T-helper 1 cell treated with Interleukin-12 subunit alpha and Interleukin-12 subunit beta and Interleukin-4 antibody, amounts not matched to agents 30 μg/mL and 1 μg/mL, for 36 hours (primary cell): ENCODE measurements around the gene PILRA.

Source experiments
- H3K27ac Mint-ChIP-seq: one replicate; pipeline ENCODE4 v1.8.0; 2021; ENCODE audit warnings: mild to moderate bottlenecking, mixed read lengths
- H3K27me3 Mint-ChIP-seq: one replicate; pipeline ENCODE4 v1.8.0; 2021; ENCODE audit warnings: low read depth, mixed read lengths
- H3K36me3 Mint-ChIP-seq: one replicate; pipeline ENCODE4 v1.8.0; 2021; ENCODE audit warnings: low read depth, mixed read lengths
- H3K4me1 Mint-ChIP-seq: one replicate; pipeline ENCODE4 v1.8.0; 2021; ENCODE audit warnings: low read depth, mixed read lengths
- H3K4me3 Mint-ChIP-seq: one replicate; pipeline ENCODE4 v1.8.0; 2021; ENCODE audit warnings: mild to moderate bottlenecking, moderate library complexity, mixed read lengths
- H3K9me3 Mint-ChIP-seq: one replicate; pipeline ENCODE4 v1.8.0; 2021; ENCODE audit warnings: mixed read lengths

Gene PILRA

DNA sequence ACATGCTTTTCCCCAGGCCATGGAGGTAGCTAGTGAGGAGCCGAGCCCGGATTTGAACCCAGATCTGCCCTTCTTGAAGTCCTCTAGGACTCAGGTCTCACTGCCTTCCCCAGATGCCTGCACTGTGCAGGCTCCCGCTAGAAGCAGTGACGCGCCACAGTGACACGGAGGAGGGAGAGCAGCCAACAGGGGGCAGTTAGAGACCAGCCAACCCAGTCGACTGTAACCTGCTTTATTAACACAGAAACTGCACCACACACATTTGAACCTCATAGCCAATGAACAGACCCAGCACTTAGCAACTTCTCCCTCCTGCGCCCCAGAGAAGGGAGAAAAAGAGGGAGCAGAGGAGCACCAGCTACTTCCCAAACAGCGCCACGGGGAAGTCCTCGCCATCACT is 27.4 kb downstream of the PILRA start:
- H3K27me3 Mint-ChIP-seq, result peaks cover 63% of the 10 kb centered on the region
- H3K9me3 Mint-ChIP-seq, result no peaks in the 10 kb centered on the region
- H3K4me1 Mint-ChIP-seq, result peaks cover 19% of the 10 kb centered on the region
- H3K36me3 Mint-ChIP-seq, result no peaks in the 10 kb centered on the region
- no peak overlapping the region for H3K27ac Mint-ChIP-seq
- H3K4me3 Mint-ChIP-seq, result no peak overlapping the region

DNA sequence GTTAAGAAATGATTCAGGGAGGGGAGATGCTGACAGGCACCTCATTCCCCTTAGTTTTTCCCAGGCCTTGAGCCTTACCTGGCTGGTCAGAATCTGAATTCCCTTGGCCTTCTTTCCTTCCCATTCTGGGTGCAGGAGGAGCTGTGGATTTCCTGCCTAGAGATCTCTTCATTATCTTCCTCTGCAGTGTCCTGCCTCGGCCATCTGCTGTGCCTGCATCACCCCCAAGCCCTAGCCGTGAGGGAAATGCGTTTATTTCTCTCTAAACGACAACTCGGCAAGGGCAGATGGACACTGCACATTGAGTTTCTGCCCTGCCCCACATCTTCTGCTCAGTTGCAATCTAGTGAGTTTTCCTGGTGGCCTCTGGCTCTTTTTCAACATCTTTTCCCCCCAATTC is 28.5 kb downstream of the PILRA start:
- H3K36me3 Mint-ChIP-seq, result no peaks in the 10 kb centered on the region
- no peak overlapping the region for H3K4me3 Mint-ChIP-seq
- H3K9me3 Mint-ChIP-seq, result no peaks in the 10 kb centered on the region
- no peak overlapping the region for H3K27ac Mint-ChIP-seq
- H3K27me3 Mint-ChIP-seq, result peaks cover 61% of the 10 kb centered on the region
- H3K4me1 Mint-ChIP-seq, result peaks cover 14% of the 10 kb centered on the region

DNA sequence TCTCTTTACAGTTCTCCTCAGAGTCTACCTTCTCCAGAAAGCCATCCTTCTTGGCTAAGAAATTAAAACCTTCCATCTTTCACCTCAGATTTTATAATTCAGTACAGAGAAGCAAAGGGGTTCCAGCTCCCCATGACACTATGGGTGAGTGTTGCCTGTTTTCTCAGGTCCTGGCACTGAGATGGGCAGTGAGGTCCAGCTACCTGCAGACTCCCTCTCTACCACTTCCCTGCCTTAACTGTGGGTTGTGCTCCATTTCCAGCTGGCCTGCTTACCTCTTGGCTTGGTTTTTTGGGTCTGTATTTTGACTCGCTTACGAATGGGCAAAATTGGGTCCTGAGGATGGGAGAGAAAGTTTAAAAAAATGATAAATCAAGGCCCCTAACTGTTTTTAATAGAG is 29.0 kb downstream of the PILRA start:
- peaks cover 61% of the 10 kb centered on the region for H3K27me3 Mint-ChIP-seq
- no peak overlapping the region for H3K27ac Mint-ChIP-seq
- H3K36me3 Mint-ChIP-seq, result no peaks in the 10 kb centered on the region
- peaks cover 11% of the 10 kb centered on the region for H3K4me1 Mint-ChIP-seq
- H3K4me3 Mint-ChIP-seq, result no peak overlapping the region
- no peaks in the 10 kb centered on the region for H3K9me3 Mint-ChIP-seq

DNA sequence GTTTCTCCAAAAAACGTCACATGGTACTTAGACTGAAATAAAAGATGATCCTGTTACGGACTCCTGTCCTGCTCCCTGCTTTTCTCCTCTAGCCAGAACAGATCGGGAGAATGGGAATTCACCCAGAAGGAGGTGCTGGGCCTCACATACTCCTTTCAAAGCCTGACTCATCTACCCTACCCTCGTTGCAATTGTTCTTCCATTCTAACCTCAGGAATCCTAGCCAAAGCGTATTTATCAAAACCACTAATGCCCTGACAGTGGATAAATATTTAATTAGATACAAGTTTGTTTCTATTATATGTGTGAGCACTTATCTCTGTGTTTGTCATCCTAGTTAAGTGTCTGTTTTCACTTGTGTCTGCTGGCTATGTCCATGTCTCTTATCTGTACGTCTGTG is 33.5 kb downstream of the PILRA start:
- H3K27me3 Mint-ChIP-seq, result peaks cover 31% of the 10 kb centered on the region
- H3K9me3 Mint-ChIP-seq, result no peaks in the 10 kb centered on the region
- H3K4me1 Mint-ChIP-seq, result no peaks in the 10 kb centered on the region
- no peak overlapping the region for H3K4me3 Mint-ChIP-seq
- no peak overlapping the region for H3K27ac Mint-ChIP-seq
- H3K36me3 Mint-ChIP-seq, result no peaks in the 10 kb centered on the region

DNA sequence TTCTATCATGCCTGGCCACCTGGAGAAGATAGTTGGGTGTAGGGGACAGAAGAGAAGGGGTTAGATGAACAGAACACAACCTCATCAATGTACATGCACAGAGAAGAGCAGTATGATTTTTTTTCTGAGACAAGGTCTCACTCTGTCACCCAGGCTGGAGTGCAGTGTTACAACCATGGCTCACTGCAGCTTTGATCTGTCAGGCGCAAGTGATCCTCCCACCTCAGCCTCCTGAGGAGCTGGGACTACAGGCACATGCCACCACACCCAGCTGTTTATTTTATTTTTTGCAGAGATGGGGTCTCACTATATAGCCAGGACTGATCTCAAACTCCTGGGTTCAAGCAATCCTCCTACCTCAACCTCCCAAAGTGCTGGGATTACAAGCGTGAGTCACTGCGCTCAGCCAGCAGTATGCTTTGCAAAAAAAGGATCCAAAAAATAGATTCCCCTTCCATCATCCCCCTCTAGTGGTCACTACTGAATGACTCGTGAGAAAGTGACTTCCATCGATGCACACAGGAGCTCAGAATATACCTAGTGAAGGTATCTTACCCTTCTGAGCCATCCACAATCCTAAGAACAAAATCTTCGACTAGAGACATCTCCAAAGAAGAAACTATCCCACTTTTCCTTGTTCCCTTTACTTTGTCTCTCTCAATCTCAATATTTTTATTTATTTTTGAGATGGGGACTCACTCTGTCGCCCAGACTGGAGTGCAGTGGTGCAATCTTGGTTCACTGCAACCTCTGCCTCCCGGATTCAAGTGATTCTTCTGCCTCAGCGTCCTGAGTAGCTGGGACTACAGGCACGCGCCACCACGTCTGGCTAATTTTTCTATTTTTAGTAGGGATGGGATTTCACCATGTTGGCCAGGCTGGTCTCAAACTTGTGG is 34.2 kb downstream of the PILRA start:
- peaks cover 29% of the 10 kb centered on the region for H3K27me3 Mint-ChIP-seq
- no peaks in the 10 kb centered on the region for H3K36me3 Mint-ChIP-seq
- no peaks in the 10 kb centered on the region for H3K9me3 Mint-ChIP-seq
- no peak overlapping the region for H3K27ac Mint-ChIP-seq
- H3K4me1 Mint-ChIP-seq, result no peaks in the 10 kb centered on the region
- no peak overlapping the region for H3K4me3 Mint-ChIP-seq

DNA sequence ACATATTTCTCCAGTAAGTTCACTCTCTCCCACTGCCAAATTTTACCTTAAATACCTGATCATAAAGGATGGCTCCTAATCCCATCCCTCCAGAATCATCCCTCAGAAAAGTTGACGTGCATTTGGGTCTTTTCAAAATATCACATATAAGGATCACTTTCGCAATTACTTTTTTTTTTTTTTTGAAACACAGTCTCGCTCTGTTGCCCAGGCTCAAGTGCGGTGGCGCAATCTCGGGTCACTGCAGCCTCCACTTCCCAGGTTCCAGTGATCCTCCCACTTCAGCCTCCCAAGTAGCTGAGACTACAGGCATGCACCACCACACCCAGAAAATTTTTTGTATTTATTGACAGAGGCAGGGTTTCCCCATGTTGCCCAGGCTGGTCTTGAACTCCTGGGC is 37.8 kb downstream of the PILRA start:
- peaks cover 24% of the 10 kb centered on the region for H3K27me3 Mint-ChIP-seq
- H3K4me1 Mint-ChIP-seq, result peaks cover 6% of the 10 kb centered on the region
- H3K9me3 Mint-ChIP-seq, result no peaks in the 10 kb centered on the region
- H3K27ac Mint-ChIP-seq, result no peak overlapping the region
- H3K36me3 Mint-ChIP-seq, result no peaks in the 10 kb centered on the region
- H3K4me3 Mint-ChIP-seq, result no peak overlapping the region

DNA sequence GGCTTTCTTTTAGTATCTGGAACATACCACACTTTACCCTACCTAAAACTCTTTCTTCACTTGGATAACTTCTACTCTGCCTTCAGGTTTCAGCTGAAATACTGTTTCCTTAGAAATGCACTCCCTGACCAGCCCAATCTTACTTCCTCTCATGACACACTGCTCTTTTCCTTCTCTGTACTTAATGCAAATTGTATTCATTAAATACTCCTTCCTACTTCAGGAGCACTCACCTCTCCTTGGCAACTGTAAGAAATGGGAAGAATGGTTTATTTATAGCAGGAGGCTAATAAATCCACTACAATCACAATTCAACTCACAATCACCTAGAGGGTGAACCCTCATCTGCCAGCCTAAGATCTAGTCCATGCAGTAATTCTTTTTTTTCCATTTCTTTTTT is 40.1 kb downstream of the PILRA start:
- no peak overlapping the region for H3K27ac Mint-ChIP-seq
- no peak overlapping the region for H3K4me3 Mint-ChIP-seq

DNA sequence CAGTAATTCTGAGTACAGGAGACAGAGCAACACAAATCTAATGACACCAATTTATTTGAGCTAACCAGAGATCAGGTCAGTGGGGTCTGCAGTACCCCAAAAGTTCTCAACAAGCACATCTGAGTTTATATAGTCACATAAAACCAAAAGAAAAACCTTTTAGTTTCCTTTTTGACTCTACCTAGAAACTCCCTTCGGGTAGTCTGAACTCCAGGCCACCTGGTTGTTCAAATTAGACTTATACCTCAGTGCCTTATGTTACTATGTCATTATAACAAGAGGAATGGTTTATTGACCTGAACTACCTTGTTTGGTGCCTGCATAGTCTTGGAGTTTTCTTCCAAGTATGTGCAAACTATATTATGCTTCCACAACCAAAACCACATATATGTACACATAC is 40.6 kb downstream of the PILRA start:
- peaks cover 6% of the 10 kb centered on the region for H3K4me1 Mint-ChIP-seq
- H3K27me3 Mint-ChIP-seq, result peaks cover 16% of the 10 kb centered on the region
- no peak overlapping the region for H3K4me3 Mint-ChIP-seq
- H3K27ac Mint-ChIP-seq, result no peak overlapping the region
- H3K9me3 Mint-ChIP-seq, result no peaks in the 10 kb centered on the region
- no peaks in the 10 kb centered on the region for H3K36me3 Mint-ChIP-seq

More for the DNA sequence above, 40.1 kb downstream of the PILRA start:
- Mint-ChIP-seq H3K27me3 (peaks cover 16% of the 10 kb centered on the region), H3K9me3 (no peaks in the 10 kb centered on the region), H3K4me1 (peaks cover 6% of the 10 kb centered on the region), H3K36me3 (no peaks in the 10 kb centered on the region)

DNA sequence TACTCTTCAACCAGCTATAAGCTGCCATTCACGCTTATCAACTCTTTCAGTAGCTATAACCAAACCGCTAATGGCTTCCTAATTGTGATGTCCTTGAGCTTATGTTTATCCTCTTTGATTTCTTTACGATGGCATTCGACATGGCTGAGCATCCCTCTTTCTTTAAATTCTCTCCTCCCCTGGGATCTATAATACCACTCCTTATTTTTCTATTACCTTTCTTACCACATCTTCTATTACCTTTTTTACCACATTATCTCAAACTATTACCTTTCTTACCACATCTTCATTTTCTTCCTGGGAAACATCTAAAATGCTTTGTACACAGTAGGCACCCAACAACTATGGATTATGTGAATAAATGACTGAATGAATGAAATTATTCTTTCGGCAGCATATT is 42.2 kb downstream of the PILRA start:
- Mint-ChIP-seq H3K36me3 (no peaks in the 10 kb centered on the region), H3K27me3 (peaks cover 20% of the 10 kb centered on the region), H3K4me1 (peaks cover 6% of the 10 kb centered on the region), H3K9me3 (no peaks in the 10 kb centered on the region), H3K27ac (no peak overlapping the region), H3K4me3 (no peak overlapping the region)

DNA sequence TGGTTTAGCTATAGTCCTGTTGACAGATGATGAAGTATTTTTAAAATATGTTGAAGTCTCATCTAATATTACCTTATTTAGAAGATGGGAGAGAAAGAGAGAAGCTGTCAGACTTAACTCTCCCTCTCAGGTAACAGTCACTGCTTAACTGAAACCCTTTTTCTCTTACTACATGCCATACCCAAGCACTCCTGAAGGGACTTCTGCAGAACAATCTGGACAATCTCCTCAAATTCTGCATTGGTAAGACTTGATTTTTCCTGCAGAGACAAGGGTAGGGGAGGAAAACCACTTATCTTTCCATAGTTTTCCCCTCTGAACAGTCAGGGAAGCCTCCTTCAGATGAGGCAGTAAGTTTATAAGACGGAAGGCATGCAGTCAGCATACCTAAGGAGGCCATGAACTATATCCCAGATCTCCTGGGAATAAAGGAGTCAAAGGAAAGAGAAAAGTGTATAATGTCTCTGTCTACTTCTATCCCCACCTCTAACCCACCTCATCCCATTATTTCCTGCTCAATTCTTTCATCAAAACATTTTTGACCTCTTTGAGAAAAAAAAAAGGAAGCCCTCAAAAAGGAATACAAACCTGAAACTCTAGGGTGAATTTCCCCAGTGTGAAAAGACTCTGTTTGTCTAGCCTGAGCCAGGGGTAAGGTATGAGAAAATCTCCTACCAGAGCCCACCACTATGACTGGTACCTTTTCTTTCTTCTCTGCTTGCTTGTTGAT is 45.8 kb downstream of the PILRA start:
- Mint-ChIP-seq H3K9me3 (no peaks in the 10 kb centered on the region), H3K27ac (no peak overlapping the region), H3K36me3 (no peaks in the 10 kb centered on the region), H3K4me1 (no peaks in the 10 kb centered on the region), H3K4me3 (no peak overlapping the region), H3K27me3 (peaks cover 9% of the 10 kb centered on the region)

DNA sequence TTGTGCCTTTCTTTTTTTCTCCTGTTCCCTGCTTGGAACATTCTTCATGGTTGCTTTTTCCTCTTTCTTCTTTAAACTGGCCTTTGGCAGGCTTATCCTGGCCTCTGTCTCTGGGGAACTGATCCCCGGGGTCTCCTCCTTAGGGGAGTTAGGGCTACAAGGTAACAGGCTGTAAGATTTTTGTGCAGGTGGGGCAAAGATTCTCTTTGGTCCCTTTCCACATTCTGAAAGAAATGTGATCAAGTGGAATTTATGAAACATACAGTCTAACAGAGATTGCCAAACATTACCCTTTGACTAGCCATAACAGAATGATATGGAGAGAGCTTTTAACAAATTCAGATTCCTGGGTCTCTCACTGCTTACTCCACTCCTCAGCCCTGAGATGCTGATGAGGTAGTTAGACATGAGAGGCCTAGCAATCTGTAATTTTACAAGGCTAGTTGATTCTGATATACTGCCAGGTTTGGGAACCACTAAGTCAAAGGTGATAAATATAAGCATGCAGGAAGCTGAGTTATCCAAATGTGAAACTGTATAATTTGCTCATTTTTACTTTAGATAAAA is 46.5 kb downstream of the PILRA start:
- no peak overlapping the region for H3K4me3 Mint-ChIP-seq
- H3K27ac Mint-ChIP-seq, result no peak overlapping the region
- H3K27me3 Mint-ChIP-seq, result peaks cover 9% of the 10 kb centered on the region
- H3K4me1 Mint-ChIP-seq, result no peaks in the 10 kb centered on the region
- H3K36me3 Mint-ChIP-seq, result no peaks in the 10 kb centered on the region
- no peaks in the 10 kb centered on the region for H3K9me3 Mint-ChIP-seq

DNA sequence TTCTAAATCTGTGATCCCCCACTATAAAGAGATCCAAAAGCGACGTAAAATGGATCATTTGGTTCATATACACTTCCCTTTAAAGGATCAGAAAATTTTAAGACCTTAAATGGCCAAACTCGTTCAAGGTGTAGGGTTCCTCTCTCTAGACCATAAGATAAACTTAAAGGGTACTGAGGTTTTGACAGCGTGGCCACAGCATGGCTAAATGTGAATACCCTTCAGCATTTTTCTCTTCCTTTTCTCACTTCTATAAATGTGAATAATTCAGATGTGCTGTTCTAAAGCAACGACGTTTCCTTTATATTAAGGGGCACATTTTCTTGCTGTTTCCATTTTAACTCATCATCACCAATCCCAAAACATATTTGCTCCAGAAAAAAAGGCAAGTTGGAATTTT is 50.0 kb downstream of the PILRA start:
- Mint-ChIP-seq H3K4me3 (no peak overlapping the region), H3K4me1 (no peaks in the 10 kb centered on the region), H3K27ac (no peak overlapping the region), H3K9me3 (no peaks in the 10 kb centered on the region), H3K27me3 (peaks cover 8% of the 10 kb centered on the region), H3K36me3 (peaks cover 1% of the 10 kb centered on the region)

DNA sequence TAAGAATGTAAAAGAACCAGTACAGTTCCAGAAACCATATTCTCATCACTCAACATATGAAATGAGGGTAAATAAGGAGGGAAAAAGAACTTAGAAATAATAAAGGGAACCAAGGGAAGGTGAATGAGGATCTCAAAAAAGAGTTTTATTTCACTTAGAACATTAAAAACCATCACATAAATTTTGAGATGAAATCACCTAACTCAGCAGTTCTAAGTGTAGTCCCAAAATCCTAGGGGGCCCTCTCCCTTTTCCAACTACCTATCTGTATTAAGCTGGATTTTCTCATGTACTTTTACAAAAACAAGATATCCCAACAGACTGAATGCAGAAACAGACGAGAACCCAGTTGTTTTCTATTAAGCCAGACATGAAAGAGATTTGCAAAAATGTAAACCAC is 52.1 kb downstream of the PILRA start:
- Mint-ChIP-seq H3K36me3 (peaks cover 8% of the 10 kb centered on the region), H3K4me1 (peaks cover 6% of the 10 kb centered on the region), H3K4me3 (no peak overlapping the region), H3K9me3 (no peaks in the 10 kb centered on the region), H3K27ac (no peak overlapping the region), H3K27me3 (peaks cover 10% of the 10 kb centered on the region)

DNA sequence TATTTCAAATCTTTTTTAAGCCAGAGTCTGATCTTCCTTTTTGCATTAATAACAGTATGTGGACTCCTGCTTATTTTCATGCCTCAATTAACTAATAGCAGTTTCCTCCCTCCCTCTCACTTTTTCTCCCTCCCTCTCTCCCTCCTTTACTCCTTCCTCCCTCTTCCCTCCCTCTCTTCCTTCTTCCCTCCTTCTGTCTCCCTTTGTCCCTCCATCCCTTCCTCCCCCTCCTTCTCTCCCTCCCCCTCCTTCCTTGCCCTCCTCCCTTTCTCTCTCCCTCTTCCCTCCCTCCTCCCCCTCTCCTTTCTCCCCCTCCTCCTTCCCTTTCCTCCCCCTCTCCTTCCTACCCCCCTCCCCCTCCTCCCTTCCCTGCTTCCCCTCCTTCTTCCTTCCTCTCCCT is 53.2 kb downstream of the PILRA start:
- H3K4me1 Mint-ChIP-seq, result peaks cover 12% of the 10 kb centered on the region
- peaks cover 10% of the 10 kb centered on the region for H3K27me3 Mint-ChIP-seq
- no peak overlapping the region for H3K4me3 Mint-ChIP-seq
- H3K9me3 Mint-ChIP-seq, result no peaks in the 10 kb centered on the region
- peaks cover 11% of the 10 kb centered on the region for H3K36me3 Mint-ChIP-seq
- no peak overlapping the region for H3K27ac Mint-ChIP-seq

DNA sequence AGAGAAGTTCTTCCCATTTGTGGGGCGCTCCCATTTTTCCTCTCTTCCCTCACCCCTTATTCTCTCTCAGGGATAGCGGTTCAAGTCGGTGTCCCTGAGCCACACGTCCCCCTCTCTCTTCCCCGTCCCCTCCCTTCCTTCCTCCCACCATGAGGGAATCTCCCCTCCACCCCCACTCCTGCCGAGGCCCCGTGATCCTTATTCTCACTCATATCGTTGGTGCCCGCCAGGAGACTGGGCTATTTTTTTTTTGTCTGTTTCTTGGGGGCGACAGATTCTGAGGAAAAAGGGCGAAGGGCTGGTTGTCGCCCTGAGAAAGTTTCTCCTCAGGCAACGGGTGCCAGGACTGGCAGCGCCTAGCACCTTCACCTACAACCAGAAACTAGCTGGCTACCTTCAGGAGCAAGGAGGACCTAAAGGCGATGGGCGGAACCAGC is 54.5 kb downstream of the PILRA start:
- peaks cover 17% of the 10 kb centered on the region for H3K36me3 Mint-ChIP-seq
- no peaks in the 10 kb centered on the region for H3K9me3 Mint-ChIP-seq
- peaks cover 24% of the 10 kb centered on the region for H3K4me1 Mint-ChIP-seq

More for the DNA sequence above, 54.5 kb downstream of the PILRA start:
- Mint-ChIP-seq H3K27me3 (peaks cover 10% of the 10 kb centered on the region), H3K4me3 (peak overlapping the region; percentile 94), H3K27ac (no peak overlapping the region)
